Measurements from ENCODE around the gene ORAI1.

ORAI1 gene

DNA sequence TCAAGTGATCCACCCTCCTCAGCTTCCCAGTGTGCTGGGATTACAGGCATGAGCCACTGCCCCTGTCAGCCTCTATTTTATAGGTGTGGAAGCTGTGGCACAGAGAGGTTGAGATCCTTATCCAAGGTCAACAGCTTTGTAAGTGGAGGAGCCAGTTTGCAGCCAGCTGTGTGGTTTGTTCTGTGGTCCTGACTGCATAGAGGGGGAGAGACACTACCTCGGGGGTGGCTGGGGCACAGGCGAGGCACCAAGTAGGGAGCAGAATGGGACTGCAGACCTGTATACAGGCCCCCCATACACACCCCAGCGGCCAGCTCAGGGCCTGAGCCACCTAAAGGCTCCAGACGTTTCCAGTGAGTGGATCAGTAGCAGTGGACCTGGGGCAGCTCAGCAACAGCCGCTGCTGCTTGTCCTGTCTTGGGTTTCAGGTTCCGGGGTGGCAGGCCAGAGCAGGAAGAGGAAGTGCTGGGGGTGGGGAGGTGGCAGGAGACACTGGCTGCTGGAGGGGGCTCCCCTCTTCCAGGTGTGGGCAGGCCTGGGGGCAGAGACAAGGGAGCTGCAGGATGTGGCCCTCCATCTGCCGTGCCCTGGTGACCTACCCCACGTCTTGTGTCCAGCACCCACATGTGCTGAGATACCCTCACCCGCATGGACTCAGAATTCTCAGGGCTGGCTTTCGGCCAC, 11.0 kb downstream of the ORAI1 start:
- Histone ChIP-seq H3K4me3 (ENCODE audit: insufficient read length, low read depth) (no peak overlapping the region), H3K9ac (ENCODE audit: insufficient read length, low read depth) (no peak overlapping the region), H3K9me3 (ENCODE audit: insufficient read depth, low read length) (no peaks in the 10 kb centered on the region), H3K27me3 (ENCODE audit: insufficient read depth, insufficient read length) (no peaks in the 10 kb centered on the region), H3K4me1 (ENCODE audit: insufficient read depth, insufficient read length) (peaks cover 11% of the 10 kb centered on the region), H3K36me3 (ENCODE audit: insufficient read depth, insufficient read length, low read length) (peaks cover 56% of the 10 kb centered on the region)
- TF ChIP-seq ZNF274 (IDR thresholded peaks at IDR 0.05; ENCODE audit: low read depth, low read length) (no peak), YY1 (IDR thresholded peaks at IDR 0.05; ENCODE audit: insufficient read depth, insufficient read length) (no peak), SUZ12 (IDR thresholded peaks at IDR 0.05; ENCODE audit: extremely low read depth, insufficient read depth, insufficient read length) (no peak)
- no peak for DNase-seq (ENCODE audit: low read depth, low spot score)

DNA sequence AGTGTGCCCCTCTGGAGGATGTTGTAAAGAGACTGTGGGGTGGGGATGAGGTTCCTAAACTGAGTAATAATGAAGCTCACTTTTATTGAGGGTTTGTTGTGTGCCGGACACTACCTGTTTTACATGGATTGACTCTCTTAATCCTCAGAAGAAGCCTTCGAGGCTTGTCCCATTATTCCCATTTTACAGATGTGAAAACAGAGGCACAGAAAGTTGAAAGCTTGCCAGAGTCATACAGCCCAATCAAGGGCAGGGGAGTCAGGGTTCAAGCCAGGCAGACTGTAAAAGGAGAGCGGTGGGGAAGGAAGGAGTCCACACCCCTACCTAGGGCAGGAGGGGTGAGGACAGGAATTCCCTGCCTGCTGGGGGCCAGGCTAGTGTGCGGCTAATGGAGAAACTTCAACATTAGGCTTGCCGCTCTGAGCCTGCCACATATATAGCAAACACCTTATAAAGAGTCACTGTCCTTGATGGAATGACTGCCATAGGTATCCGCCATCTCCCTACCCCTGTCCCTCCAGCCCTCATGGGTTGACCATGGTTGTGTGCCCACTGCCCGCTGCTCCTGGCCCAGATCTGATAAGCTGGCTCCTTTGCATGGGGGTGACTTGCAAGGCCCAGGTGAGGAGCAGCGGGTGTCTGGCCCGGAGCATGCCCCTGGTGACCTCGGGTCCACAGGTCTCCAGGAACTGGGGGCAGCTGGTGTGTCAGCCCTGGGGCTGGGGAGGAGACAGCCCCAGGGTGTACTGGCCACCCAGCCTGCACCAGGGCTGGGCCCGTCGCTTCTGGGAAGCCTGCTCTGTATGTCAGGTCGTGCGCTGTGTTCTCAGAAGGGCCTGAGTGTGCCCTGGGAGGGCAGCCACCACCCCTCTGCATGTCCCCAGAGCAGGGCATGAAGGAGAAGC, 12.2 kb downstream of the ORAI1 start:
- no peak for TF ChIP-seq SUZ12 (IDR thresholded peaks at IDR 0.05; ENCODE audit: extremely low read depth, insufficient read depth, insufficient read length)
- TF ChIP-seq YY1 (IDR thresholded peaks at IDR 0.05; ENCODE audit: insufficient read depth, insufficient read length), result no peak
- no peak for TF ChIP-seq ZNF274 (IDR thresholded peaks at IDR 0.05; ENCODE audit: low read depth, low read length)
- Histone ChIP-seq H3K4me3 (ENCODE audit: insufficient read length, low read depth) (no peak overlapping the region), H3K4me1 (ENCODE audit: insufficient read depth, insufficient read length) (peaks cover 4% of the 10 kb centered on the region), H3K27me3 (ENCODE audit: insufficient read depth, insufficient read length) (no peaks in the 10 kb centered on the region), H3K9me3 (ENCODE audit: insufficient read depth, low read length) (no peaks in the 10 kb centered on the region), H3K36me3 (ENCODE audit: insufficient read depth, insufficient read length, low read length) (peaks cover 57% of the 10 kb centered on the region), H3K9ac (ENCODE audit: insufficient read length, low read depth) (no peak overlapping the region)
- DNase-seq (ENCODE audit: low read depth, low spot score), result no peak

DNA sequence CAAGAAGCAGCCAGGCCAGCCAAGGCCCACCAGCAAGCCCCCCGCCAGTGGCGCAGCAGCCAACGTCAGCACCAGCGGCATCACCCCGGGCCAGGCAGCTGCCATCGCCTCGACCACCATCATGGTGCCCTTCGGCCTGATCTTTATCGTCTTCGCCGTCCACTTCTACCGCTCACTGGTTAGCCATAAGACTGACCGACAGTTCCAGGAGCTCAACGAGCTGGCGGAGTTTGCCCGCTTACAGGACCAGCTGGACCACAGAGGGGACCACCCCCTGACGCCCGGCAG, 15.0 kb downstream of the ORAI1 start:
- TF ChIP-seq ZNF274 (IDR thresholded peaks at IDR 0.05; ENCODE audit: low read depth, low read length) (no peak), YY1 (IDR thresholded peaks at IDR 0.05; ENCODE audit: insufficient read depth, insufficient read length) (no peak), SUZ12 (IDR thresholded peaks at IDR 0.05; ENCODE audit: extremely low read depth, insufficient read depth, insufficient read length) (no peak)
- DNase-seq (ENCODE audit: low read depth, low spot score), result no peak
- no peaks in the 10 kb centered on the region for H3K9me3 ChIP-seq (ENCODE audit: insufficient read depth, low read length)
- no peak overlapping the region for H3K4me3 ChIP-seq (ENCODE audit: insufficient read length, low read depth)
- H3K36me3 ChIP-seq (ENCODE audit: insufficient read depth, insufficient read length, low read length), result peaks cover 51% of the 10 kb centered on the region
- no peak overlapping the region for H3K9ac ChIP-seq (ENCODE audit: insufficient read length, low read depth)
- H3K27me3 ChIP-seq (ENCODE audit: insufficient read depth, insufficient read length), result no peaks in the 10 kb centered on the region
- peaks cover 4% of the 10 kb centered on the region for H3K4me1 ChIP-seq (ENCODE audit: insufficient read depth, insufficient read length)

DNA sequence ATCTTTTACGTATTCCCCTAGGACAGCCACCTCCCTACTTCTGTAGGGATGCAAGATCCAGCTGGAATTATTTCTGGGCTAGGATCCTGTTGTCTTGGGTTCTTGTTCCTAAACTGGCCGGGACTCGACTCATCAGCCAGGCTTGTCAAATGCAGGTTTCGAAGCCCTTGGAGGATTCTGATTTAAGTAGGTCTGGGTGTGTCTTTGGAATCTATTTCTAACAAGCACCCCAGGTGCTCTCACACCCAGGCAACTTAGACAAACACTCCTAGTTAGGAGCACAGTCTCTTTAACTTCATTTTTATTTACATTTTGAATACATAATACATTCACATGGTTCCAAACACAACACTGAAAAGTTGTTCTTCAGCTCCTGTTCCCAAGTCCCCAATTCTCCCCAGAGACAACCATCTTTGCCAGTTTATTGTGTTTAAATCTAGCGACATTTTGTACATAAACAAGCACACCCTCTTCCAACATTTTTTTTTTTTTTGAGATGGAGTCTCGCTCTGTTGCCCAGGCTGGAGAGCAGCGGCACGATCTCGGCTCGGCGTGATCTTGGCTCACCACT, 22.2 kb downstream of the ORAI1 start:
- Histone ChIP-seq H3K4me1 (ENCODE audit: insufficient read depth, insufficient read length) (peaks cover 8% of the 10 kb centered on the region), H3K27me3 (ENCODE audit: insufficient read depth, insufficient read length) (no peaks in the 10 kb centered on the region), H3K4me3 (ENCODE audit: insufficient read length, low read depth) (no peak overlapping the region), H3K36me3 (ENCODE audit: insufficient read depth, insufficient read length, low read length) (peaks cover 36% of the 10 kb centered on the region), H3K9me3 (ENCODE audit: insufficient read depth, low read length) (no peaks in the 10 kb centered on the region), H3K9ac (ENCODE audit: insufficient read length, low read depth) (no peak overlapping the region)
- no peak for TF ChIP-seq ZNF274 (IDR thresholded peaks at IDR 0.05; ENCODE audit: low read depth, low read length)
- TF ChIP-seq YY1 (IDR thresholded peaks at IDR 0.05; ENCODE audit: insufficient read depth, insufficient read length), result no peak
- TF ChIP-seq SUZ12 (IDR thresholded peaks at IDR 0.05; ENCODE audit: extremely low read depth, insufficient read depth, insufficient read length), result no peak
- no peak for DNase-seq (ENCODE audit: low read depth, low spot score)

DNA sequence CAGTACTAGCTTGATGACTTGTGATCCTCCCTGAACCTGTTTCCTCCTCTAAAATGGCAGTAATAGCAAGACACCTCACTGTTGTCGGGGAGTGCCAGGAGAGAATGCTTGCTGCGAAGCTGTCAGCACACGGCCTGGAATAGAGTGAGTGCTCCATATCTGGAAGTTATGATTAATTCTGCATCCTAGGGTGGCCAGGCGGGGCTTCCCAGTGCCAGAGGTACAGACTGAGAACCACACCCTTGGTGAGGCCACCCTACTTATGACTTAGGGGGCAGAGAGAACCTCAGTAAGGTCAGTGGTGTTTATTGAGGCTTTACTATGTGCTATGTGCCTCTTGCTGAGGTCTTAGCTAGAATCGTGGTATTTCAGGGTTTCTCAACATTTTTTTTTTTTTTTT, 23.0 kb downstream of the ORAI1 start:
- H3K9ac ChIP-seq (ENCODE audit: insufficient read length, low read depth), result no peak overlapping the region
- H3K4me1 ChIP-seq (ENCODE audit: insufficient read depth, insufficient read length), result peaks cover 10% of the 10 kb centered on the region
- peaks cover 31% of the 10 kb centered on the region for H3K36me3 ChIP-seq (ENCODE audit: insufficient read depth, insufficient read length, low read length)
- no peak overlapping the region for H3K4me3 ChIP-seq (ENCODE audit: insufficient read length, low read depth)
- no peaks in the 10 kb centered on the region for H3K9me3 ChIP-seq (ENCODE audit: insufficient read depth, low read length)
- DNase-seq (ENCODE audit: low read depth, low spot score), result no peak
- H3K27me3 ChIP-seq (ENCODE audit: insufficient read depth, insufficient read length), result no peaks in the 10 kb centered on the region
- TF ChIP-seq YY1 (IDR thresholded peaks at IDR 0.05; ENCODE audit: insufficient read depth, insufficient read length), result no peak

DNA sequence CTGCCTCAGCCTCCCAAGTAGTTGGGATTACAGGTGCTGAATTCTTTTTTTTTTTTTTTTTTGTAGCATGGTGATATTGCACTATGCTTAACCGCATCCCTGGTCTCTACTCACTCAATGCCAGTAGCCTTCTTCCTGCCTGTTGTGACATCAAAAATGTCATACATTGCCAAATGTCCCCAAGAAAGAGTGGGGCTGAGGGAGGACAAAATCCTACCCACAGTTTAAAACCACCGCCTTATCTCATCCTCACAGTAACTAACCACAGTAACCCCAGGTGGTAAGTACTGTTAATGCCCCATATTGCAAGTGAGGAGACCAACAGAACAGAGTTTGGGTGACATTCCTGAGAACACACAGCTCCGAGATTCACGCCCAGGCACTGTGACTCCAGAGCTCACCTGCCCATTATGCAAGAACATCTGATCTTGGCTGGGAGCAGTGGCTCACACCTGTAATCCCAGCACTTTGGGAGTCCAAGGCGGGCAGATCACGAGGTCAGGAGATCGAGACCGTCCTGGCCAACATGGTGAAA, 23.6 kb downstream of the ORAI1 start:
- H3K9me3 ChIP-seq (ENCODE audit: insufficient read depth, low read length), result no peaks in the 10 kb centered on the region
- peaks cover 11% of the 10 kb centered on the region for H3K4me1 ChIP-seq (ENCODE audit: insufficient read depth, insufficient read length)
- TF ChIP-seq ZNF274 (IDR thresholded peaks at IDR 0.05; ENCODE audit: low read depth, low read length), result no peak
- no peak for TF ChIP-seq SUZ12 (IDR thresholded peaks at IDR 0.05; ENCODE audit: extremely low read depth, insufficient read depth, insufficient read length)
- TF ChIP-seq YY1 (IDR thresholded peaks at IDR 0.05; ENCODE audit: insufficient read depth, insufficient read length), result no peak
- no peak overlapping the region for H3K9ac ChIP-seq (ENCODE audit: insufficient read length, low read depth)
- no peak overlapping the region for H3K4me3 ChIP-seq (ENCODE audit: insufficient read length, low read depth)
- DNase-seq (ENCODE audit: low read depth, low spot score), result no peak
- H3K27me3 ChIP-seq (ENCODE audit: insufficient read depth, insufficient read length), result no peaks in the 10 kb centered on the region
- peaks cover 31% of the 10 kb centered on the region for H3K36me3 ChIP-seq (ENCODE audit: insufficient read depth, insufficient read length, low read length)

DNA sequence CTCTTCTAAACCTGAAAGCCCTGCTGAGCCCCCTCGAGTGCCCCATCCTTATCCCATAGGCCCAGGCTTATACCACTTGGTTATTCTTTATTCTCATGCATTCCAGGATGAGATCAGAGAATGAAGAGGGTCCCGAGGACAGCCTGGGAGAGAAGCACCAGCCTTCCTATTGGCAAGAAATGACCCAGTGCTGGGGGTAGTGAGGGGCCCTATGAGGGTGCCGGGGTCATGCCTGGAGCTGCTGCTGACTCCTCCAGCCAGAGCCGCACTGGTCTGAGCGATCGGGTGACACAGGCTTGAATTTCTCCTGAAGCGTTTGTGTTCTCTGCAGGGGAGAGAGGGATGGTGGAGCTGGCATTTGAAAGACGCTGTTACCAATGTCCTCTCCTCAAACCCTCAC, 25.0 kb downstream of the ORAI1 start:
- Histone ChIP-seq H3K4me3 (ENCODE audit: insufficient read length, low read depth) (no peak overlapping the region), H3K36me3 (ENCODE audit: insufficient read depth, insufficient read length, low read length) (peaks cover 31% of the 10 kb centered on the region), H3K27me3 (ENCODE audit: insufficient read depth, insufficient read length) (no peaks in the 10 kb centered on the region), H3K4me1 (ENCODE audit: insufficient read depth, insufficient read length) (peaks cover 11% of the 10 kb centered on the region), H3K9ac (ENCODE audit: insufficient read length, low read depth) (peak overlapping the region; percentile 3), H3K9me3 (ENCODE audit: insufficient read depth, low read length) (no peaks in the 10 kb centered on the region)
- no peak for DNase-seq (ENCODE audit: low read depth, low spot score)
- no peak for TF ChIP-seq YY1 (IDR thresholded peaks at IDR 0.05; ENCODE audit: insufficient read depth, insufficient read length)
- no peak for TF ChIP-seq ZNF274 (IDR thresholded peaks at IDR 0.05; ENCODE audit: low read depth, low read length)
- TF ChIP-seq SUZ12 (IDR thresholded peaks at IDR 0.05; ENCODE audit: extremely low read depth, insufficient read depth, insufficient read length), result no peak
